HL-60 (cell line): Measurements from ENCODE around the gene E2F7.

Experiments used
- DNase-seq, 2 experiments: peaks; one replicate each; pipeline ENCODE4 v3.0.0-alpha.2; 2010 to 2020; ENCODE audit warnings: low read depth in 1 of 2, low spot score in 1 of 2
- H3K27ac ChIP-seq: fragments of 250-450 bp; sonication (Bioruptor Pico); replicated peaks from 2 replicates; pipeline ENCODE4 v1.5.1; 2020; ENCODE audit warnings: mild to moderate bottlenecking, moderate library complexity
- H3K27me3 ChIP-seq: fragments of 250-450 bp; sonication (Bioruptor Pico); 2 replicates; pipeline ENCODE4 v1.5.1; 2021; ENCODE audit warnings: mild to moderate bottlenecking, moderate library complexity; ENCODE audit not compliant: insufficient read depth, poor library complexity, severe bottlenecking
- H3K4me3 ChIP-seq: replicated peaks from 2 replicates; pipeline ENCODE4 v1.5.1; 2011; ENCODE audit warnings: mild to moderate bottlenecking, control low read depth, low read length; ENCODE audit not compliant: insufficient read depth
- CTCF ChIP-seq: IDR thresholded peaks from one replicate; pipeline ENCODE4 v1.5.1; 2011; ENCODE audit warnings: low read length, control low read depth, inconsistent platforms; ENCODE audit not compliant: insufficient read depth
- GABPA ChIP-seq: IDR thresholded peaks from 2 replicates; pipeline ENCODE4 v1.6.1; 2012; ENCODE audit warnings: low read depth
- POLR2AphosphoS5 ChIP-seq: IDR thresholded peaks from 2 replicates; pipeline ENCODE4 v1.6.1; 2012; ENCODE audit warnings: low read depth
- REST ChIP-seq: IDR thresholded peaks from 2 replicates; pipeline ENCODE4 v1.6.1; 2012; ENCODE audit warnings: low read depth; ENCODE audit not compliant: insufficient replicate concordance
- SPI1 ChIP-seq: IDR thresholded peaks from 2 replicates; pipeline ENCODE4 v1.6.1; 2012; ENCODE audit warnings: low read depth, mild to moderate bottlenecking, borderline replicate concordance

E2F7 gene

GRCh38 chr12:77046468-77046867 is 18.9 kb downstream of the E2F7 start:
- Histone ChIP-seq H3K4me3 (no peak overlapping the region), H3K27ac (no peak overlapping the region), H3K27me3 (no peaks in the 10 kb centered on the region)
- DNase-seq, result no peak
- TF ChIP-seq POLR2AphosphoS5 (no peak), SPI1 (no peak), GABPA (no peak), REST (no peak), CTCF (no peak)

DNA sequence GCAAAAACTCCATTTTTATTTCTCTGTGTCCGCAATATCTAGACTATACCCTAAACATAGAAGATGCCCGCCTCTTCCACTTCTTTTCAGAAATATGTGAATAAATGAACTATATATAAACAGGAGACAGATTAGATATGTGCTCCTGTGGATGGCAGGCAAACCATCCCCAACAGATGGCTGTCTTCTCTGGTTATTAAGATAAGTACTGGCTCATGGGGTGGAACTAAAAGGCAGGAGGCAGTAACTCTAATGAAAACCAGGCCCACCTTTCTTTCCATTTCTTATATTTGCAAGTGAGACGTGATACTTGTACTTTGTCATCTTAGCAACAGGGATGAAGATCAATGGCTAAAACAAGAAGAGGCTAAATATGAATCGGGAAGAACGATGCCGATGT is 20.2 kb downstream of the E2F7 start:
- no peaks in the 10 kb centered on the region for H3K27me3 ChIP-seq
- DNase-seq, result no peak
- H3K27ac ChIP-seq, result no peak overlapping the region
- no peak overlapping the region for H3K4me3 ChIP-seq
- no peak for TF ChIP-seq POLR2AphosphoS5
- no peak for TF ChIP-seq SPI1
- no peak for TF ChIP-seq CTCF
- TF ChIP-seq REST, result no peak
- no peak for TF ChIP-seq GABPA

GRCh38 chr12:77044721-77045120 is 20.6 kb downstream of the E2F7 start:
- Histone ChIP-seq H3K4me3 (no peak overlapping the region), H3K27ac (no peak overlapping the region), H3K27me3 (no peaks in the 10 kb centered on the region)
- DNase-seq, result no peak
- no peak for TF ChIP-seq REST
- TF ChIP-seq GABPA, result no peak
- TF ChIP-seq CTCF, result no peak
- TF ChIP-seq POLR2AphosphoS5, result no peak
- TF ChIP-seq SPI1, result no peak
